SK-N-SH (cell line): ENCODE data around the gene TM9SF3. TPM values are rescaled to one million over a fixed set of nuclear protein-coding genes. Genes with fewer than 3 reads are reported as not detected.

ENCODE experiments used
- CTCF ChIA-PET: fragments of 300-600, 350-600 bp; formaldehyde crosslinking; extraction: SDS; loops from one replicate; lab custom pipeline; 2021; lab: Yijun Ruan, JAX
- POLR2A ChIA-PET: fragments of 350-600 bp; sonication (Branson Sonifier 250); formaldehyde crosslinking; extraction: SDS; loops from one replicate; lab custom pipeline; 2020; ENCODE audit warnings: antibody characterized with exemption, inconsistent platforms; lab: Yijun Ruan, JAX
- DNase-seq: peaks from one replicate; pipeline ENCODE4 v3.0.0; 2012
- H2AFZ ChIP-seq: fragments of 200-600 bp; sonication (generic); 2 replicates; pipeline ENCODE4 v1.8.1; 2016; ENCODE audit warnings: antibody characterized with exemption, mild to moderate bottlenecking, low read depth
- H3F3A ChIP-seq: fragments of 200-600 bp; sonication (generic); replicated peaks from 2 replicates; pipeline ENCODE3; 2016; ENCODE audit warnings: antibody characterized with exemption, mild to moderate bottlenecking; ENCODE audit not compliant: insufficient read depth
- H3K27ac ChIP-seq, 2 experiments: fragments of 200-500 bp in 1 of 2; fragments of 200-600 bp in 1 of 2; sonication (Bioruptor generic) in 1 of 2; sonication (generic), shearing (Covaris generic) in 1 of 2; 2 replicates each; pipeline versions ENCODE4 v1.5.1 to v1.6.1; 2014 to 2016; ENCODE audit warnings: low read depth in 2 of 2, inconsistent platforms in 1 of 2, low read length in 1 of 2, mild to moderate bottlenecking in 1 of 2, mixed read lengths in 1 of 2
- H3K27me3 ChIP-seq: fragments of 200-600 bp; sonication (generic), shearing (Covaris generic); 2 replicates; pipeline ENCODE4 v1.6.1; 2016; ENCODE audit warnings: mixed run types; ENCODE audit not compliant: insufficient read depth
- H3K36me3 ChIP-seq, 2 experiments: fragments of 200-500 bp in 1 of 2; fragments of 200-600 bp in 1 of 2; sonication (Bioruptor generic) in 1 of 2; sonication (generic) in 1 of 2; replicated peaks in 1 of 2; 2 replicates each; pipeline versions ENCODE3 to v1.5.1; 2014 to 2016; ENCODE audit warnings: low read length in 1 of 2, mild to moderate bottlenecking in 1 of 2; ENCODE audit not compliant: insufficient read depth in 2 of 2, control insufficient read depth in 1 of 2
- H3K4me1 ChIP-seq, 2 experiments: fragments of 200-500 bp in 1 of 2; fragments of 200-600 bp in 1 of 2; sonication (Bioruptor generic) in 1 of 2; sonication (generic), shearing (Covaris generic) in 1 of 2; 2 replicates each; pipeline versions ENCODE4 v1.5.1 to v1.6.1; 2014 to 2016; ENCODE audit warnings: low read depth in 1 of 2, low read length in 1 of 2, mixed run types in 1 of 2; ENCODE audit not compliant: insufficient read depth in 2 of 2, control insufficient read depth in 1 of 2
- H3K4me2 ChIP-seq: fragments of 200-600 bp; sonication (generic), shearing (Covaris generic); 2 replicates; pipeline ENCODE4 v1.6.1; 2017; ENCODE audit warnings: mixed run types
- H3K4me3 ChIP-seq, 2 experiments: fragments of 200-500 bp in 1 of 2; fragments of 200-600 bp in 1 of 2; sonication (Bioruptor generic) in 1 of 2; sonication (generic), shearing (Covaris generic) in 1 of 2; 2 replicates each; pipeline versions ENCODE4 v1.5.1 to v1.8.1; 2014 to 2016; ENCODE audit warnings: low read depth in 2 of 2, inconsistent platforms in 1 of 2, low read length in 1 of 2, mild to moderate bottlenecking in 1 of 2, mixed read lengths in 1 of 2, moderate library complexity in 1 of 2
- H3K79me2 ChIP-seq: fragments of 200-600 bp; sonication (generic); 2 replicates; pipeline ENCODE4 v1.8.1; 2017; ENCODE audit warnings: mild to moderate bottlenecking; ENCODE audit not compliant: insufficient read depth
- H3K9ac ChIP-seq: fragments of 200-600 bp; sonication (generic); 2 replicates; pipeline ENCODE4 v1.6.1; 2017; ENCODE audit warnings: mixed run types
- H3K9me2 ChIP-seq: fragments of 200-600 bp; sonication (generic); 2 replicates; pipeline ENCODE4 v1.6.1; 2017; ENCODE audit warnings: mixed run types
- H3K9me3 ChIP-seq: fragments of 200-600 bp; sonication (generic); 2 replicates; pipeline ENCODE4 v1.6.1; 2017; ENCODE audit warnings: mixed run types, mild to moderate bottlenecking, moderate library complexity
- H4K20me1 ChIP-seq: fragments of 200-600 bp; sonication (generic); 2 replicates; pipeline ENCODE4 v1.6.1; 2017; ENCODE audit warnings: mild to moderate bottlenecking, mixed run types; ENCODE audit not compliant: insufficient read depth
- ELF1 ChIP-seq: IDR thresholded peaks from 2 replicates; pipeline ENCODE4 v1.4.0; 2012
- GATA2 ChIP-seq: sonication (generic); formaldehyde crosslinking; IDR thresholded peaks from 2 replicates; pipeline ENCODE4 v1.5.0; 2020; ENCODE audit warnings: mild to moderate bottlenecking, missing genetic modification reagents
- JUND ChIP-seq: IDR thresholded peaks from 2 replicates; pipeline ENCODE4 v1.4.0; 2012
- NFIC ChIP-seq: IDR thresholded peaks from 2 replicates; pipeline ENCODE4 v1.4.0; 2012; ENCODE audit warnings: borderline replicate concordance
- POLR2AphosphoS5 ChIP-seq: IDR thresholded peaks from 2 replicates; pipeline ENCODE4 v1.6.1; 2012; ENCODE audit warnings: low read depth, low read length
- RCOR1 ChIP-seq: fragments of 150-350 bp; IDR thresholded peaks from 2 replicates; pipeline ENCODE4 v1.6.1; 2017; ENCODE audit warnings: antibody characterized with exemption, low read length
- RFX5 ChIP-seq: IDR thresholded peaks from 2 replicates; pipeline ENCODE4 v1.6.1; 2012; ENCODE audit warnings: mild to moderate bottlenecking, improper control_type of control experiment, low read length
- SIN3A ChIP-seq: IDR thresholded peaks from 2 replicates; pipeline ENCODE4 v1.6.1; 2012; ENCODE audit warnings: low read depth, mild to moderate bottlenecking, low read length, moderate library complexity, borderline replicate concordance
- WGBS: methylation state at CpG from one replicate; pipeline ENCODE4 v1.1.6; 2017; ENCODE audit warnings: low lambda C conversion rate; 5-methylcytosine and 5-hydroxymethylcytosine counted together
- polyA plus RNA-seq, 3 experiments: library from polyadenylated mRNA; depleted of rRNA; stranded (reverse); fragments of >200 nt; gene quantifications; 2 replicates each; pipeline ENCODE4 v1.2.3, GENCODE V29; 2012
- TF ChIP-seq, protein P1 (sequence below): fragments of 150-350 bp; IDR thresholded peaks from 2 replicates; pipeline ENCODE4 v1.6.1; 2016; ENCODE audit warnings: mild to moderate bottlenecking, low read depth, low read length
- TF ChIP-seq, protein P2 (sequence below): fragments of 150-350 bp; IDR thresholded peaks from 2 replicates; pipeline ENCODE4 v1.6.1; 2017; ENCODE audit warnings: antibody characterized with exemption, low read length, low read depth, borderline replicate concordance
- TF ChIP-seq, protein P3 (sequence below): IDR thresholded peaks from 2 replicates; pipeline ENCODE4; 2012
- TF ChIP-seq, protein P4 (sequence below): IDR thresholded peaks from 2 replicates; pipeline ENCODE4 v1.6.1; 2012; ENCODE audit warnings: mild to moderate bottlenecking, low read depth, low read length, moderate library complexity

TM9SF3 gene
- polyA plus RNA-seq, 1 of the 3 experiments (the other 2 are of a cell fraction): 24.9 TPM

DNA sequence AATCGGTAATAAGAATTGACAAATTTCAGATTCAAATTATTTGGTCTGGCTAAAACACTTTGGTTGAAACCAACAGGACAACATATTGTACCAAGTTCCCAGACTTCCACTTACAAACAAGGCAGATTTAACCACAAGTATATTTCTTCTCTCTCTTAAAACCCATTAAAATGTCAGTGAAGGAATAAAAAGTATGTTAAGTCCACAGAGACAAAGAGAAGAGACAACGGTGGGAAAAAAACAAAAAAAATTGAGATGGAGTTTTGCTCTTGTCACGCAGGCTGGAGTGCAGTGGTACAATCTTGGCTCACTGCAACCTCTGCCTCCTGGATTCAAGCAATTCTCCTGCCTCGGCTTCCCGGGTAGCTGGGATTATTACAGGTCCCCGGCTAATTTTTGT is 16.3 kb downstream of the TM9SF3 start:
- Histone ChIP-seq H3F3A (peaks cover 6% of the 10 kb centered on the region), H3K9me2 (no peaks in the 10 kb centered on the region), H3K79me2 (peaks cover 100% of the 10 kb centered on the region), H3K9ac (no peak overlapping the region), H3K27ac (no peak overlapping the region), H3K4me2 (no peak overlapping the region), H4K20me1 (peaks cover 98% of the 10 kb centered on the region), H3K36me3 (peaks cover 20 to 27% of the 10 kb centered on the region in 2 experiments), H3K4me3 (no peak overlapping the region), H2AFZ (no peak overlapping the region), H3K4me1 (peaks cover 0 to 9% of the 10 kb centered on the region in 2 experiments; a peak in 2 of 4 replicates), H3K9me3 (no peaks in the 10 kb centered on the region), H3K27me3 (no peaks in the 10 kb centered on the region)
- DNase-seq: no peak
- 89% methylated on average over 6 of the region's 6 CpGs for WGBS
- ChIA-PET POLR2A (no interaction called here), CTCF (interaction anchor here (0.8 kb wide), 1 partner anchor 14 kb away, joined by 3 read pairs; no protein-coding TSS in a partner anchor)
- TF ChIP-seq POLR2AphosphoS5: no peak
- no peak for TF ChIP-seq SIN3A
- TF ChIP-seq, protein P1, sequence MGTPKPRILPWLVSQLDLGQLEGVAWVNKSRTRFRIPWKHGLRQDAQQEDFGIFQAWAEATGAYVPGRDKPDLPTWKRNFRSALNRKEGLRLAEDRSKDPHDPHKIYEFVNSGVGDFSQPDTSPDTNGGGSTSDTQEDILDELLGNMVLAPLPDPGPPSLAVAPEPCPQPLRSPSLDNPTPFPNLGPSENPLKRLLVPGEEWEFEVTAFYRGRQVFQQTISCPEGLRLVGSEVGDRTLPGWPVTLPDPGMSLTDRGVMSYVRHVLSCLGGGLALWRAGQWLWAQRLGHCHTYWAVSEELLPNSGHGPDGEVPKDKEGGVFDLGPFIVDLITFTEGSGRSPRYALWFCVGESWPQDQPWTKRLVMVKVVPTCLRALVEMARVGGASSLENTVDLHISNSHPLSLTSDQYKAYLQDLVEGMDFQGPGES: no peak
- TF ChIP-seq, protein P2, sequence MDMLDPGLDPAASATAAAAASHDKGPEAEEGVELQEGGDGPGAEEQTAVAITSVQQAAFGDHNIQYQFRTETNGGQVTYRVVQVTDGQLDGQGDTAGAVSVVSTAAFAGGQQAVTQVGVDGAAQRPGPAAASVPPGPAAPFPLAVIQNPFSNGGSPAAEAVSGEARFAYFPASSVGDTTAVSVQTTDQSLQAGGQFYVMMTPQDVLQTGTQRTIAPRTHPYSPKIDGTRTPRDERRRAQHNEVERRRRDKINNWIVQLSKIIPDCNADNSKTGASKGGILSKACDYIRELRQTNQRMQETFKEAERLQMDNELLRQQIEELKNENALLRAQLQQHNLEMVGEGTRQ: no peak
- no peak for TF ChIP-seq JUND
- no peak for TF ChIP-seq RFX5
- TF ChIP-seq, protein P3, sequence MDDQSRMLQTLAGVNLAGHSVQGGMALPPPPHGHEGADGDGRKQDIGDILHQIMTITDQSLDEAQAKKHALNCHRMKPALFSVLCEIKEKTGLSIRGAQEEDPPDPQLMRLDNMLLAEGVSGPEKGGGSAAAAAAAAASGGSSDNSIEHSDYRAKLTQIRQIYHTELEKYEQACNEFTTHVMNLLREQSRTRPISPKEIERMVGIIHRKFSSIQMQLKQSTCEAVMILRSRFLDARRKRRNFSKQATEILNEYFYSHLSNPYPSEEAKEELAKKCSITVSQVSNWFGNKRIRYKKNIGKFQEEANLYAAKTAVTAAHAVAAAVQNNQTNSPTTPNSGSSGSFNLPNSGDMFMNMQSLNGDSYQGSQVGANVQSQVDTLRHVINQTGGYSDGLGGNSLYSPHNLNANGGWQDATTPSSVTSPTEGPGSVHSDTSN: no peak
- no peak for TF ChIP-seq ELF1
- no peak for TF ChIP-seq NFIC
- TF ChIP-seq RCOR1: no peak
- TF ChIP-seq, protein P4, sequence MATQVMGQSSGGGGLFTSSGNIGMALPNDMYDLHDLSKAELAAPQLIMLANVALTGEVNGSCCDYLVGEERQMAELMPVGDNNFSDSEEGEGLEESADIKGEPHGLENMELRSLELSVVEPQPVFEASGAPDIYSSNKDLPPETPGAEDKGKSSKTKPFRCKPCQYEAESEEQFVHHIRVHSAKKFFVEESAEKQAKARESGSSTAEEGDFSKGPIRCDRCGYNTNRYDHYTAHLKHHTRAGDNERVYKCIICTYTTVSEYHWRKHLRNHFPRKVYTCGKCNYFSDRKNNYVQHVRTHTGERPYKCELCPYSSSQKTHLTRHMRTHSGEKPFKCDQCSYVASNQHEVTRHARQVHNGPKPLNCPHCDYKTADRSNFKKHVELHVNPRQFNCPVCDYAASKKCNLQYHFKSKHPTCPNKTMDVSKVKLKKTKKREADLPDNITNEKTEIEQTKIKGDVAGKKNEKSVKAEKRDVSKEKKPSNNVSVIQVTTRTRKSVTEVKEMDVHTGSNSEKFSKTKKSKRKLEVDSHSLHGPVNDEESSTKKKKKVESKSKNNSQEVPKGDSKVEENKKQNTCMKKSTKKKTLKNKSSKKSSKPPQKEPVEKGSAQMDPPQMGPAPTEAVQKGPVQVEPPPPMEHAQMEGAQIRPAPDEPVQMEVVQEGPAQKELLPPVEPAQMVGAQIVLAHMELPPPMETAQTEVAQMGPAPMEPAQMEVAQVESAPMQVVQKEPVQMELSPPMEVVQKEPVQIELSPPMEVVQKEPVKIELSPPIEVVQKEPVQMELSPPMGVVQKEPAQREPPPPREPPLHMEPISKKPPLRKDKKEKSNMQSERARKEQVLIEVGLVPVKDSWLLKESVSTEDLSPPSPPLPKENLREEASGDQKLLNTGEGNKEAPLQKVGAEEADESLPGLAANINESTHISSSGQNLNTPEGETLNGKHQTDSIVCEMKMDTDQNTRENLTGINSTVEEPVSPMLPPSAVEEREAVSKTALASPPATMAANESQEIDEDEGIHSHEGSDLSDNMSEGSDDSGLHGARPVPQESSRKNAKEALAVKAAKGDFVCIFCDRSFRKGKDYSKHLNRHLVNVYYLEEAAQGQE: no peak
- no peak for TF ChIP-seq GATA2 (CRISPR knock-in tag)
